Mononuclear cell (primary cell): Measurements from ENCODE around the gene IMMP2L. TPM values are rescaled to one million over a fixed set of nuclear protein-coding genes. Genes with fewer than 3 reads are reported as not detected.
"Not testable (repeated sequence)": the region's sequence is repeated elsewhere in the genome, so short reads cannot be mapped to it uniquely, and the experiment has no call there.

Experiments used
- H3K27me3 ChIP-seq: 2 replicates; pipeline ENCODE4 v1.6.0; 2011; ENCODE audit warnings: low read length, control low read depth; ENCODE audit not compliant: insufficient read depth
- H3K4me1 ChIP-seq: 2 replicates; pipeline ENCODE4 v1.5.1; 2011; ENCODE audit warnings: mild to moderate bottlenecking, low read length, control low read depth; ENCODE audit not compliant: insufficient read depth
- H3K4me3 ChIP-seq: 2 replicates; pipeline ENCODE4 v1.5.1; 2011; ENCODE audit warnings: mild to moderate bottlenecking, low read length, moderate library complexity
- H3K9me3 ChIP-seq: 2 replicates; pipeline ENCODE4 v1.5.1; 2011; ENCODE audit warnings: low read depth, mild to moderate bottlenecking, control low read depth, low read length
- total RNA-seq: library from RNA; depleted of rRNA; stranded (reverse); fragments of >200 nt; gene quantifications from one replicate; pipeline ENCODE4 v1.2.3, GENCODE V29; 2012

Gene IMMP2L
- total RNA-seq, 1 donor, result 14.6 TPM

DNA sequence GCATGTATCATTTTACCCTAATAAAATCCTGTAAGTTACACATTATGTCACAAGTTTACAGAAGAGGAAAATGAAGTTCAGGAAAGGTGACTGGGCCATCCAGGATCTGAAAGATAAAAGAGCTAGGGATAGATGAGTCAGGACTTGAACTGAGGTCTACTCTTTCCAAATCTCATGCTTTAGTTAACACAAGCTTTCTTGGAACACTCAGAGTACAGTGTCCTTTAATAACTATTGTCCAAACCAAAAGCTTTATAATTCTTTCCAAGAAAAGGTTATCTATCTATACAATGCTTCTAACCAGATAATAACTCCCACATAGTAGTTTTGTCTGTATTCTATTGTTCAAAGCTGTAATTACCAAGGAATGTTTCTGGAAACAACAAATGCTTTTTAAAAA lies 306.7 kb downstream of the IMMP2L start:
- Histone ChIP-seq H3K9me3 (no peaks in the 10 kb centered on the region), H3K4me3 (no peak overlapping the region), H3K27me3 (no peaks in the 10 kb centered on the region), H3K4me1 (no peaks in the 10 kb centered on the region)

DNA sequence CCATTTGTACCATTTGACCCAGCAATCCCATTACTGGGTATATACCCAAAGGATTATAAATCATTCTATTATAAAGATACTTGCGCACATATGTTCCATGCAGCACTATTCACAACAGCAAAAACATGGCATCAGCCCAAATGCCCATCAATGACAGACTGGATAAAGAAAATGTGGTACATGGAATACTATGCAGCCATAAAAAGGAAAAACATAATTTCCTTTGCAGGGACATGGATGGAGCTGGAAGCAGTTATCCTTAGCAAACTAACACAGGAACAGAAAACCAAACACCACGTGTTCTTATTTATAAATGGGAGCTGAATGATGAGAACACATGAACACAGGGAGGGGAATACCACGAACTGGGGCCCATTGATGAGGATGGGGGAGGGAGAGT lies 310.9 kb downstream of the IMMP2L start:
- not testable (repeated sequence) for H3K4me1 ChIP-seq, H3K9me3 ChIP-seq, H3K27me3 ChIP-seq, H3K4me3 ChIP-seq

DNA sequence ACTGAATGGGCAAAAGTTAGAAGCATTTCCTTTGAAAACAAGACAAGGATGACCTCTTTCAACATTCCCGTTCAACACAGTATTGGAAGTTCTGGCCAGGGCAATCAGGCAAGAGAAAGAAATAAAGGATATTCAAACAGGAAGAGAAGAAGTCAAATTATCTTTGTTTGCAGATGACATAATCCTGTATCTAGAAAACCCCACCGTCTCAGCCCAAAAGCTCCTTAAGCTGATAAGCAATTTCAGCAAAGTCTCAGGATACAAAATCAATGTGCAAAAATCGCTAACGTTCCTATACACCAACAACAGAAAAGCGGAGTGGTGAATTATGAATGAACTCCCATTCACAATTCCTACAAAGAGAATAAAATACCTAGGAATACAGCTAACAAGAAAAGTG lies 312.5 kb downstream of the IMMP2L start:
- H3K9me3 ChIP-seq, H3K27me3 ChIP-seq, H3K4me1 ChIP-seq, H3K4me3 ChIP-seq: not testable (repeated sequence)

DNA sequence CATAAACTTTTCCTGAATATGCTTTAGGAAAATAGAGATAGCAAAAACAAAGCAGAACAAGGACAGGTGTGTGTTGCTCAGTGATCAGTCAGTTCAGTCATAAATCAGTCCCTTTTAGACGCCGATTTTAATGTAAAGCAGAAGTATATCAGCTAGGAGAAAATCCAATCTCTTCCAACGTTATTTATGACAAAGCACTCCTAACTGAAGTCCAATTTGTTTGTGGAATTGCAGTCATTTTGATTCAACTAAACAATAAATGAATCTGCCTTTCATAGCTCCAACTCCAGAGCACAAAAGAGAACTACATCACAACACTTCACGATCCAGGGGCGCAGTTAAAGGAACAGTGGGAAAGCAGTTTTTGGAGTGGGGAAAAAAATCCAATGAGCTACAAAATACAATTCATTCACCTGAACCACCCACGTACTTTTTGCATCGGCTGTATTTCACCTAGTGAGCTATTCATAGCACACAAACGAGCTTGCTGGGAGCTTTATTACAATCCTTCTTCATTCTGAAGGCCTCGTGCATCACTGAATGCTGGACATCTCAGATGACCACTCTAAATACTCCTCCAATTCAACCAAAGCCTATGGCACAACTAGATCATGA lies 320.0 kb downstream of the IMMP2L start:
- Histone ChIP-seq H3K9me3 (no peaks in the 10 kb centered on the region), H3K27me3 (no peaks in the 10 kb centered on the region), H3K4me3 (no peak overlapping the region), H3K4me1 (no peaks in the 10 kb centered on the region)

DNA sequence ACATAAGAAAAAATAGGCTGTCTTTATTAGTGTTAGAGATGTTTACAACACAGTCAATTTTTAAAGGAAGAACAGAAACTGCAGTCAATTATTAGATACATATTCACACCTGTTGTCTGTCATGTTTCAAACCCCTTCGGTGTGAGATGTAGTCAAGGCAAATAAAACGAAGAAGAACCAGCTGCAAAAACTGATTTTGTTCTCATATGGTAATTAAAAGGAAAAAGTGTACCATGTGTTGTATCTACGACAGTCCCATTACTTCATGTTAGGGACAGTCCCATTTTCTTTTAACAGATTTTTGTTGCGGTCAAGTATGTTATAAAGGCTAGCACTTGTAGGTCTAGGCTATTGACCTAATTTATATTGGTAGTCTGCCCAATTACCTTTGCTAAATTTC lies 321.9 kb downstream of the IMMP2L start:
- no peaks in the 10 kb centered on the region for H3K4me1 ChIP-seq
- H3K4me3 ChIP-seq, result no peak overlapping the region
- no peaks in the 10 kb centered on the region for H3K9me3 ChIP-seq
- H3K27me3 ChIP-seq, result no peaks in the 10 kb centered on the region

DNA sequence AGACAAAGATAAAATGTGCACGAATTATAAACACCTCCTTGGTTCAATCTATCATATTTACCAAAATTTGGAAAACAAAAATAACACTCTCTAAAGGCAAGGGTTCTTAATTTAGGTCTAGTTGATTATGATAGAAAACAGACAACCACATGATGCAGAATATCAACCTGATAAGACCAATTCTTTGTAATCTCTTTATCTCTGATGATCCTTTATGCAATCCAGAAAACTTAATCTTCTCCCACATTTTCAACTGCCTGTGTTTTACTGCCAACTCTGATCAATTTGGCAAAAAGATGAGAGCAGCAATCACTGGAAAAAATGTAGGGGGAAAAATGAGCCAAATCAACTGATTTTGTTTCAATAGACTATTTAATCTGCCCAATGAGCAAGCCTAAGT lies 322.9 kb downstream of the IMMP2L start:
- no peaks in the 10 kb centered on the region for H3K27me3 ChIP-seq
- no peaks in the 10 kb centered on the region for H3K9me3 ChIP-seq
- no peak overlapping the region for H3K4me3 ChIP-seq
- H3K4me1 ChIP-seq, result no peaks in the 10 kb centered on the region

DNA sequence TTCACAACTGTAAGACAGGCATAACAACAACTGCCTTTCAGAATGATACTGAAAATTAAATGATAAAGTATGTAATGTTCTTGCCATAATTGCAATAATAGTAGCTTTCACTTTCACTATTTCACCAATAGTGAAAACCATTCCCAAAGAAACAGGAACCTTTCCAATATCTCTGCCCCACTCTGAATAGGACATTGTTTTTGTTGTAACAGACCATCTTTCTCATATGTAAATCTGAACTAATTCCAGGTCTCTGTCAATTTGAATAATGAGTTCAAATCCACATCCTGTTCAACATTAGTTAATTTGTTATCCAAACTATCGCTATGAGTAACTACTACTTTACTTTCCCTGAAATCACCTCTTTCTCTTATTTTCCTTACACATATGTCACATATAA lies 323.4 kb downstream of the IMMP2L start:
- no peaks in the 10 kb centered on the region for H3K27me3 ChIP-seq
- no peak overlapping the region for H3K4me3 ChIP-seq
- no peaks in the 10 kb centered on the region for H3K9me3 ChIP-seq
- H3K4me1 ChIP-seq, result no peaks in the 10 kb centered on the region

DNA sequence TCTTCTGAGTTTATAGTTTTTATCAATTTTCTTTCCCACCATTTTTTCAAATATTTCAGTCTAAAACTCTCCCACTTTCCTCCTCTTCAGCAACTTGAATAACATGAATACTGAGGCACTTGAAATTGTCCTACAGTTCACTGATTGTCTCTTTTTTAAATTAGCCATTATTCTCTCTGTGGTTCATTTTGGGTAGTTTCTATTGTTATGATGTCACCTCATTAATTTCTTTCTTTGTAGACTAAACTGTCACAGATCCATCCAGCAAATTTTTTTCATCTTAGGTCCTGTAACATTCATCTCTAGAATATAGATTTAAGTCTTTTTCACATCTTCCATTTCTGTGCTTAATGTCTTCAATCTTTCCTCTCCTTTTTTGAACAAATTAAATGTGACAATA lies 326.6 kb downstream of the IMMP2L start:
- Histone ChIP-seq H3K27me3 (no peaks in the 10 kb centered on the region), H3K4me3 (no peak overlapping the region), H3K9me3 (no peaks in the 10 kb centered on the region), H3K4me1 (no peaks in the 10 kb centered on the region)

DNA sequence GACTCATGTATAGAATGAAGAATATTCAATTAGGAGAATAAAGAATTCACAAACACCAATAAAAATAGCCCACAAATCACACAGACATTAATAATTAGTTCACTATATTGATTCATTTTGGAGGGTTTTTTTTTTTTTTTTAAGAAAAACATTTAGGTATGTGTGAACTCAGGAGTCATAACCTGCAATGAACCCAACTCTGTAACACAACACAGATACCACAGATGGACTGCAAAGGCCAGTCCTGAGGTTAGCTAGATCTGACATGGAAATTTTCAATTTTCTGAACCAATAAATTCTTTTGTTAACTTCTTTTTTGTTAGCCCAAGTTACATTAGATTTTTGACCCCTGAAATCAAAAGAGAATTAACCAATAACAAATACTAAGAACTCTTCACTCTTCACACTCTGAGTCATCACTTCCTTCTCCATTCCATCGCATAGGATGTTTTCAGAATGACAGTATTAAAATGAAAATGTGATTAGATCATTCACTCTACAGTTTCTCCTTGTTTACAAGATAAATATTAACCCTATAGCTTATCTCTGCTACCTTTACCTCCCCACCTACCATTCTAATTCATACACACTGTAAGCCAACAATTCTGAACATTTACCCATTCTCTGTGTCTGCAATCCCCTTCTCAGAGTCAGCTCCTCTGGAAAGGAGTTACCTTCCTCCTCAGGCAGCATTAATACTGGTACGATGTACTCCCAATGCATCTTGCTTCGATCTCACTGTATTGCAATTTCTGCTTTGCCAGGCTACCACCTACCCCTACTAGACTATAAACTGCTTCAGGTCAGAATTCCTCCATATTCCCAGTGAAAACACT lies 329.8 kb downstream of the IMMP2L start:
- Histone ChIP-seq H3K4me3 (no peak overlapping the region), H3K9me3 (no peaks in the 10 kb centered on the region), H3K4me1 (no peaks in the 10 kb centered on the region), H3K27me3 (no peaks in the 10 kb centered on the region)

DNA sequence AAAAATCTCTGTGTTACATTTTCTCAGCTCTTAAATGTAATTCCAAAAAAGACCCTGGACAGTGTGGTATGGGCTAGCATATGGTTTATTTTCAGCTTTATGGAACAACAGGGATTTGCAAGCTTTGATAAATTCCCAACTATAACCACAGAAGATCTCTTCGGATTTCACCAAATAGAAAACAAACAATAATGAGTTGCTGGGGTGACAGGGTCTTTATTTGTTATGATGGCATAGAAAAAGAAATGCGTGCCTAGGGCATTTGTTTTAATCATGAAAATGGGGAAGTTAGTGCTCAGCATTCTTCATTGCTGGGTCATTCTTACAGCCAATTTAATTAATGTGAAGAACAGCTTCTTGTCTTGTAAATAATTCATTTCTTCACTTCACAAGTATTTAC lies 332.4 kb downstream of the IMMP2L start:
- Histone ChIP-seq H3K4me1 (no peaks in the 10 kb centered on the region), H3K27me3 (no peaks in the 10 kb centered on the region), H3K4me3 (no peak overlapping the region), H3K9me3 (no peaks in the 10 kb centered on the region)

DNA sequence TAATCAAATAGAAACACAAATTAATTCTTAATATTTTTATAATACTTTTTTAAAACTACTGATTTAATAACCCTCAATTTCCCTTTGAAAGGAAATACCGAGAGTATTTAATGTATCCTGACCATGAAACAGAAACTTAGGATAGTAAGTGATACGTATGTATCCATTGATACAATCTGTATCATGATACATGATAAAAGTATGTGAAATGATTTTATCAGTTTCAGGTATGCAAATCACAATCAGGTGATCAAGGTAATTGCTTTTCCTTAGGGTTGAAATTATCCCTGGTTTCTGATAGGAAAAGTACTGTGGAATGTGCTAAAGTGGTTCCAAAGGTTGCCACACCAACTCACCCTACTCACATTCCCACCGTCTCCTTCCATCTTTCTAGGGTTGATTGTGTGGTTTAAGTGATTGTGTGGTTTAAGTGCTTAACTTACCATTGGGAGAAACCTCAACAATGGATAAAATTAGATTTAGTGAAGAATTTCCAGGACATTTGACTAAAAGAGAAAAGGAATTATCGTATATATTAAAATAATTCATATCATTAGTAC lies 333.0 kb downstream of the IMMP2L start:
- Histone ChIP-seq H3K9me3 (no peaks in the 10 kb centered on the region), H3K27me3 (no peaks in the 10 kb centered on the region), H3K4me3 (no peak overlapping the region), H3K4me1 (no peaks in the 10 kb centered on the region)

DNA sequence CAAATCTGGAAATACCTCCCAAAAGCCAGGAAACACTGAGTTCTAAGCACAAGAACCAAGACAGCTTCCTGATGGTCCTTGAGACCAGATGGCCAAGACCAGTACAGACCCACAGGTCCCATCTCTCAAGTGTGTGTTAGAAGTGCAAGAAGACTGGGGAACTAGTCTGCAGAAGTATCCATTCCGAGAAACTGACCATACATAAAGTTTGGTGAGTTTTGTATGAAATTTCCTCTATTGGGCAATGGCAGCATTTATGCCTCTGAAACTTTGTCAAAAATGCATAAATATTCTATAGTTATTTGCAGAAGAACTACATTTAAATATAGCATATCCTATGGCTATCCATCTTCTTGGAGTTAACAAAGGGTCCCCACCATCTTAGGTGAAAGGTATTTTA lies 333.9 kb downstream of the IMMP2L start:
- Histone ChIP-seq H3K9me3 (no peaks in the 10 kb centered on the region), H3K4me3 (no peak overlapping the region), H3K27me3 (no peaks in the 10 kb centered on the region), H3K4me1 (no peaks in the 10 kb centered on the region)

DNA sequence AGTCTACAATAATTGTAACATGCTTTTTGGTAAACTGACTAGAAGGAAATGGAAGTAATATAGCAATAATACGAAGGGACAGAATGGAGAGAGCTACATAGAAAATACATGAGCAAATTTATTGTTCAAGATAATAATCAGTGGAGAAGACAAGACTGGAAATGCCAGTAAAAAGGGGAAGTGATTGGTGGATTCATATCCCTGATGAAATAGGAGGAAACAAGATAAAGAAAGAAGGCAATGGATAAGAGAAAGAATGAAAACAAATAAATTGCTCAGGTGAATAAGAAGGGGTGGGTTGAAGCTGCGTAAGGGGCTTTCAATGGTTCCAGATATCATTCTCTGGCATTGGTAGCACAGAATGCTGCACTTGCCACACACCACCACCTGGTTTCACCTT lies 335.5 kb downstream of the IMMP2L start:
- Histone ChIP-seq H3K4me1 (no peaks in the 10 kb centered on the region), H3K27me3 (no peaks in the 10 kb centered on the region), H3K9me3 (no peaks in the 10 kb centered on the region), H3K4me3 (no peak overlapping the region)

DNA sequence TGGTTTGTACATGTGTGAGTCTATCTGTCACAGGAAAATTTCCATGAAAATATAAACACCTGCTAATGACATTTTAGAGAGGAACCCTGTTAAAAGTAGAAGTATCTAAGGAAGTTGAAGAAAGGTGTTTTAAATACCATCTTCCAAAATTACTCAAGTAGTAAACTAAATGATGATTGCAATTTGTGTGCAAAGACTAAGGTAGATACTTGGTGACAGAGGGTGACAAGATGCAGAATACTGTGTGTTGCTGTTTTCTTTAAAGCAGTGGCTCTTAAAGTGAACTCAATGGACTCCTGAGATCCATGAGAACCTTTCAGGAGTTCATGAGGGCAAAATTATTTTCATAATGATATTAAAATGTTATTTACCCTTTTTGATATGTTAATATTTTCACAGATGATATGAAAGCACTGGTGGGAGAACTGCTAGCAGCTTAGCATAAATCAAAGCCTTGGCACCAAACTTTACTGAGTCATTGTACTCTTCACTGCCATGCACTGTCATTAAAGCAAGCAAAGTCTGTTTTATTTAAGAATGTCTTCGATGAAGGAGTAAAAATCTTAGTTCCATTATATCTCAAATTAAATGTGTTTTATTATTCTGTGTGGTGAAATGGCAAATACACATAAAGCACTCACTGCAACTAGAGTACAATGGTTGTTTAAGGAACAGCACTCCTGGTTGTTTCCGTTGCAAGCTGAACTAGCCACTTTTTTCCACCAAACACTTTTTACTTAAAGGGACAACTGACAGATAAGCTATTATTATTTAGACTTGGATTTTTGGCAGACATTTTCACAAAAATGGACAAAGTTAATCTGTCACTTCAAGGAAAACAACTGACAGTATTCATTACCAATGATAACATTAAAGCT lies 337.7 kb downstream of the IMMP2L start:
- Histone ChIP-seq H3K4me1 (no peaks in the 10 kb centered on the region), H3K4me3 (no peak overlapping the region), H3K9me3 (no peaks in the 10 kb centered on the region), H3K27me3 (no peaks in the 10 kb centered on the region)

DNA sequence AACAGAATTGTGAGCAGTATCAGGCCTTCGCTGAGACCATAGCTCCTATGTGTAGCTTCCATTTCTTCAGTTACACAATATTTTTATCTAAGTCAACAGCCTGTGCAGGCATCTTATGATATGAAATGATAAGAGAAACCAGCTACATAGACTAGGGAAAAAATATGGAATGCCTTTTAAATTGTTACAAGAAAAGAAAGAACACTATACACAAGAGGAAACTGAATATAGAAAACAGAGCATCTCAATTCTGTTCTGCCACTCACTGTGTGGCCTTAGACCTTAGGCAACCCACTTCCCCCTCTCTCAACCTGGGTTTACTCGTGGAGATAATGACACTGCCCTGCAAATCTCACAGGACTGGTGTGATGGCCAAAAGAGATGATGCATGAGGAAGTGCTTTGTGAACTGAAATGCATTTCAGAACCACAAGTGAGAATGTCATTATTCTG lies 338.5 kb downstream of the IMMP2L start:
- H3K9me3 ChIP-seq, result no peaks in the 10 kb centered on the region
- H3K27me3 ChIP-seq, result no peaks in the 10 kb centered on the region
- no peak overlapping the region for H3K4me3 ChIP-seq
- no peaks in the 10 kb centered on the region for H3K4me1 ChIP-seq
